ENCODE results near the gene MBNL1.

DNA sequence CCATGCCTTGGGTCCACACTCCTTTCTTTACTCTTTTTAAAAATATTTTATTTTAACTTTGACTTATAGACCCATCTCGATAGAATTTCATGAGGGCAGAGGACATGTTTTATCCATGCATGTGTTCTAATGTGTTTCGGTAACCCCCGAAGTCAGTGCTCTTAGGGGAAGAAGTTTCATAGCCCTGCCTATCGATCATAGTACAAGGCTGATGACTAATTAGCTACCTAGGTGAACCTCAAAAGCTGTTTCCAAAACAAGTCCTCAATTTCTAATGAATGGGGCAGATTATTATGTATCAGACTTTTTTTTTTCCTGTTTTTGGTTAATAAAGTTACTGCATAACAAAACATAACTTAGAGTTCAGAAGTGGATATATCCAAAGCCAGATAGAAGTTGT, 82.0 kb downstream of the MBNL1 start:
- no peak for TF ChIP-seq POLR2A (IDR thresholded peaks at IDR 0.05)
- TF ChIP-seq, protein P1, sequence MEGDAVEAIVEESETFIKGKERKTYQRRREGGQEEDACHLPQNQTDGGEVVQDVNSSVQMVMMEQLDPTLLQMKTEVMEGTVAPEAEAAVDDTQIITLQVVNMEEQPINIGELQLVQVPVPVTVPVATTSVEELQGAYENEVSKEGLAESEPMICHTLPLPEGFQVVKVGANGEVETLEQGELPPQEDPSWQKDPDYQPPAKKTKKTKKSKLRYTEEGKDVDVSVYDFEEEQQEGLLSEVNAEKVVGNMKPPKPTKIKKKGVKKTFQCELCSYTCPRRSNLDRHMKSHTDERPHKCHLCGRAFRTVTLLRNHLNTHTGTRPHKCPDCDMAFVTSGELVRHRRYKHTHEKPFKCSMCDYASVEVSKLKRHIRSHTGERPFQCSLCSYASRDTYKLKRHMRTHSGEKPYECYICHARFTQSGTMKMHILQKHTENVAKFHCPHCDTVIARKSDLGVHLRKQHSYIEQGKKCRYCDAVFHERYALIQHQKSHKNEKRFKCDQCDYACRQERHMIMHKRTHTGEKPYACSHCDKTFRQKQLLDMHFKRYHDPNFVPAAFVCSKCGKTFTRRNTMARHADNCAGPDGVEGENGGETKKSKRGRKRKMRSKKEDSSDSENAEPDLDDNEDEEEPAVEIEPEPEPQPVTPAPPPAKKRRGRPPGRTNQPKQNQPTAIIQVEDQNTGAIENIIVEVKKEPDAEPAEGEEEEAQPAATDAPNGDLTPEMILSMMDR (IDR thresholded peaks at IDR 0.05) = no peak
